GM12873 (cell line): ENCODE results near the gene CCDC32.

Source experiments
- CTCF ChIP-seq: IDR thresholded peaks from 2 replicates; pipeline ENCODE4 v1.5.1; 2012; ENCODE audit warnings: low read depth, mild to moderate bottlenecking, moderate library complexity, low read length, control low read depth; ENCODE audit not compliant: insufficient read depth; ENCODE audit errors: missing control alignments

Gene CCDC32

GRCh38 chr15:40548610-40549009 is 16.2 kb downstream of the CCDC32 start:
- TF ChIP-seq CTCF: no peak

GRCh38 chr15:40545457-40545856 is 19.4 kb downstream of the CCDC32 start:
- peak; percentile 55 for TF ChIP-seq CTCF

- no peak for TF ChIP-seq CTCF
Observed at GRCh38 chr15:40543631-40544294, 21.1 kb downstream of the CCDC32 start.

GRCh38 chr15:40543082-40543481 is 21.8 kb downstream of the CCDC32 start:
- TF ChIP-seq CTCF: no peak

GRCh38 chr15:40538976-40539375 is 25.9 kb downstream of the CCDC32 start:
- TF ChIP-seq CTCF: no peak

- no peak for TF ChIP-seq CTCF
Observed at GRCh38 chr15:40536501-40536900, 28.3 kb downstream of the CCDC32 start.

GRCh38 chr15:40534371-40534770 is 30.5 kb downstream of the CCDC32 start:
- no peak for TF ChIP-seq CTCF
